Stimulated activated CD8-positive, alpha-beta memory T cell treated with anti-CD3 and anti-CD28 coated beads, Interleukin-15, amount 100 ng/mL, for 48 hours (primary cell): Measurements from ENCODE around the gene BLACAT1.

ENCODE experiments used
- DNase-seq, 2 donors: peaks; one replicate each; pipeline ENCODE4 v3.0.0-alpha.2; 2020; ENCODE audit warnings: low read depth in 2 of 2

The BLACAT1 gene

GRCh38 chr1:205455581-205456382 is at the start of gene BLACAT1:
BLACAT1 (minus strand) TSS chr1:205456045.
- DNase-seq = no peak

DNA sequence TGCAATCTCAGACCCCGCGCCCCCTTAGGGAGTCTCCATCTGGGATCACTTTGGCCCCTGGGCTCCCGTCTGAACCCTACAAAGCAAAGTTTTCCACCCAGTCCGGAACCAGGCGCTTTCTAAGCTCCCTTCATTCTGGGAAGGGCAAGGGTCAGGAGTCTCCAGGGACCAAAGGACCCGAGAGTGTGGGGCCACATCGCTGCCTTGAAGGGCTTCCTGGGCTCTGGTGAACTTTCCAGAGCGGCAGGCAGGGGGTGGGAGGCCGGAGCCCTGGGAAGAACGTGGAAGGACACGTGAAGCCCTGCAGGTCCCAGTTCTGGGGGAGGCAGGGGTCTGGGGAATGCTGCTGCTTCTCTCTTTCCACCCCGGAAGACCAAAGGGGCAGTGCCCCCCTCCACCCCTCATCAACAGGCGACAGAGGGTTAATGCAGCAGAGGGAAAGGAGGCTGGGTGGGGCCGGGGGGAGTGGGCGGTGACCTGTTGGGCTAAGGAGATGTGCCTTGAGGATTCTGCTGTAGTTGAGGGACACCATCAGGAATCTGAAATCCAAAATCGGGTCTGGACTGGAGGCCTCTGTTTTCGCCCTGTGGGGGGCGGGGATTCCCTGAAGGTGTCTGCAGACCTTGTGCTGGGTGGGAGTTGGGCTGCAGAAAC is 49.4 kb upstream of the BLACAT1 start:
- no peak for DNase-seq

DNA sequence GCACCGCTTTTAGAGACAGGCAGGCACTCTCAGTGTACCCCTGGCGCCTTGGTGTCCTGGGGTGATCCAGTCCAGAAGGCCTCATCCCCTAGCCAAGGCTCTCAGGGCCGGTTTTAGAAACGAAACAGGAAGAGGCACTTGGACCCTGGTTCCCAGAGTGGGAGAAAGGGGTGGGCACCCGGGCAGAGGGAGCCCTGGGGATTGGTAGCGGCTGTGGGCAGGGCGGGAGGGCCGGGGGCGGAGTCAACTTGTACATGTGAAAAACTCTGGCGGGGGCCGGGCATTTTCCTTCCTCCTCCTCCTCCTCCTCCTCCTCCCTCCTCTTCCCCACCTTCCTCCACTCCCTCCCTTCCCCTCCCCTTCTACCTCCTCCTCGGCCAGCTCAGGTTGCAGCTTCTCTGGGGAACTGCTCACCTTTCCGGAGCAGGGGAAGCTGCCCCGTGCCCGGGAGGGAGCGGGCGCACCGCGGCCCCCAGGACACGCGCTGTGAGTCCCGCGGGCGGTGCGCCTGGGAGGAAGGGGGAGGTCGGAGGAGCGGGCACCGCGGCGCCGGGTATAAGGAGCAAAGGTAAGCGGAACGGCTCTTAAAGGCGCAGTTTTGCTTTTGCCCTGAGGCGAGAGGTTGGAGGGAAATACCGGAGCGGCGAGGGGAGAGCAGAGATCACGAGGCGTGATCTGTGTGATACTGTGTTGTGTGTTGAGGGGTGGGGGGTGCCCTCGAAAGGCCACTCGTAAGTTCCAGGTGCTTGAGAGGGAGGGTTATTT is 48.6 kb upstream of the BLACAT1 start, which contains the start of gene CDK18:
Gene CDK18 (plus strand): TSS at position 359 of the 765 bp plus-strand sequence. CDS start 18,499 bp downstream, outside the sequence.
- DNase-seq = peak in 1 of 2 donors; percentile 16

- no peak for DNase-seq
Observed at GRCh38 chr1:205502992-205503391, 47.1 kb upstream of the BLACAT1 start.

DNA sequence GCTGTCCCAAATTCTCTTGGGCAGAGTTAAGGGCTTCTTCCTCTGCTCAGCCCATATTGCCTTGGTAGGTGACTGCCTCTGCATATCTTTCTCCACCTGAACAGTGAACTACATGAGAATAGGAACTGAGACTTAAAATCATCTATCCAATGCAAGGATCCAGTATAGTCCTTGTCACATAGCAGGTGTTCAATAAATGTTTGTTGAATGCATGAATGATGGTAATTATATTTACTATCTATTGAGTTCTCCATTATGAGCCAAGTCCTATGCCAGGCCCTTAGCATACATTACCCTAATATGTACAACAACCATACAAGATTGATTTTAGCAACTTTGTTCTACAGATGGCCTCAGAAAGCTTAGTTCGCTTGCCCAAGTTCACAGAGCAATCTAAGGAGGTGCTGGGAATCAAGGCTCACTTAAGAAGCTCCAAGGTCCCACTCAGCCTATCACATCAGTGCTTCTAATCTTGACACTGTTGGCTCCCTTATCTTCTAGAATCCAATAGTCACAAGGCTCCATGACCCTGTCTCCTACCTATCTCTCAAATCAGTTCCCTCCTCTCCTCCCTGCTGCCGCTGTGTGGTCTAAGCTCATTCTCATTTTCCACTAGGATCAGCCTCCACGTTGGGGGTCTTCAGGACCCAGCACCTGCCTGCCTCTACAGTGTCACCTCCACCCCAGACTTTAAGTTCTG is 46.4 kb upstream of the BLACAT1 start:
- no peak for DNase-seq

DNA sequence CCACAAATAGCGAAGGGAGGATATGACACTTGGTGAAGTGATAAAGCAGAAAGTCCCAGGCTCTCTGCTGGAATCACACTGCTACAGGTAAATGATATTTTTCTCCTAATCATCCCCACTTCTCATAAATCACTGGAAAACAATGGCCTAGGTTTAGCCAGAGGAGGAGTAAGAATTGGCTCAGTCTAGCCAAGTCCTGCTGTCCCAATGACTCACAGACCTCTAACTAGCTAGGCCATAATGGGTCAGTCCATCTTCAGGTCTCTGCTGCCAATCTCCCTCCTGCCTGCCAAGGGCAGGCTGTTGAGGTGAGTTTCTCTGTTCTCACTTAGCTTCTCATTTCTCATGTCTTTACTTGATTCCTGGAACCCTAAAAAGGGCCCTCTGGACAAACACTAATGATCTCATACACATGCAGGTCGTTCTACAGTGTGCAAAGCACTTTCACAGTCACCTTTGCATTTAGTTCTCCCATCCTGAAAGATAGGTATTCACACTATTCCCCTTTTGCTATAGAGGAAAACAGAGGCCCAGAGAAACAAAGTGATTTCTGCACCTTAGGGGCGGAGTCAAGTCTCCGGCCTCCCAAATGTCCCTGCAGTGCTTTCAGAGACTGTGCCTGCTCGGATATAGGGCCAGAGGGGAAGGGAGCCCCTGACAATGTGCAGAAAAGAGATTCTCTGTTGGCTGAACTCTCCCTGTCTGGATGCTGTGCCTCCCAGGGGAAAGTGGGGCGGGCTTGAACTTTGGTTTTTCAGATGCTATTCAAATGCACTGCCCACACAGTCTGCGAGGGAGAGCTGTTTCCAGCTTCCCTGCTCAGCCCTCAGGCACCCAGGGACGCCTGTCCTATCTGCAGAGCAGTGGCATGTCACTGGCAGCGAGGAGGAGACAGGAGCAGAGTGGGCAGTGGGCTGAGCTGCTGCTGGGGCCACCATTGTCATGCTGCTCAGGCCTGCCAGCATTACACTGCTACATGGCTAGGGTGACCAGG is 44.7 kb upstream of the BLACAT1 start:
- DNase-seq = no peak

DNA sequence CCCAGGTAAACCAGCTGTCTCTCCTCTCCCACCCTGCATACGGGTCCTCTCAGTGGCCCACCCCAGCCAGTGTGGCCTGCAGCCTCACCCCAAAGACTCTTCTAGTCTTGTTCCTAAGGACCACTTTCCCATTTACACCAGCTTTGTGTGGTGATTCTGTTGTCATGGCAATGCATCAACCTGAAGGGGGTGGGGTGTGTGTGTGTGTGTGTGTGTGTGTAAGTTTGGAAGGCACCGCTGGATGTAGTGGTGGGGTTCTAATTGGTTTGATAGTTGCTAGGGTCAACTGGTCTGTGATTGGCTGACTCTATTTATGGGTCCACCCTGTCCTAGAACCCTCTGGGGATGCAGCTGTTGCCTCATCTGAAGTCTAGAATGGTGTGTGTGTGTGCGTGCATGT is 43.9 kb upstream of the BLACAT1 start:
- DNase-seq = no peak

- DNase-seq = no peak
Observed at GRCh38 chr1:205497351-205497750, 41.5 kb upstream of the BLACAT1 start.

- DNase-seq = no peak
Observed at GRCh38 chr1:205496661-205497060, 40.8 kb upstream of the BLACAT1 start.

GRCh38 chr1:205495237-205495823 is 39.5 kb upstream of the BLACAT1 start:
- DNase-seq = no peak

- no peak for DNase-seq
Observed at GRCh38 chr1:205494115-205494514, 38.3 kb upstream of the BLACAT1 start.

- DNase-seq = no peak
Observed at GRCh38 chr1:205493241-205494085, 37.6 kb upstream of the BLACAT1 start.

- no peak for DNase-seq
Observed at GRCh38 chr1:205492774-205493173, 36.9 kb upstream of the BLACAT1 start.

DNA sequence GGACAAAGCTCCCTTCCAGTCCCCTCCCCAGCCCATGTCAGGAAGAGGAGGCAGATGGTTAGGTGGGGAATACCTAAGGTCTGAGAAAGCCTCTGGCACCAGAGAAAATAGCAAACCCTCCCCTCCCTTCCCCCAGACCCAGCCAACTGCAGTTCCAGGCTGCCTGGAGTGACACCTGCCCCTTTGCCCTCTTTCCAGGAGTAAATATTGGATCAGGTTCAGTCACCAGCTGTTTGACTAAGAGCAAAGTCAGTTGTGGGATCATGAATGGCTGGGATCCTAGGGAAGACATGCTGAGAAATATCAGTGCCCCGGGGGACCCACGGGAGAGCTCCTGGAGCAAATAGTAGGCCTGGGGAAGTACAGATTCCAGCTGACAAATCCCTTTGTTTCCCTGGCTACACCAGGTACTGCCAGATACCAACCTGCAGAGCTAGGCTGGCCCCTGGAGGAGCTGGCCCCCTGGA is 36.4 kb upstream of the BLACAT1 start:
- DNase-seq = no peak

DNA sequence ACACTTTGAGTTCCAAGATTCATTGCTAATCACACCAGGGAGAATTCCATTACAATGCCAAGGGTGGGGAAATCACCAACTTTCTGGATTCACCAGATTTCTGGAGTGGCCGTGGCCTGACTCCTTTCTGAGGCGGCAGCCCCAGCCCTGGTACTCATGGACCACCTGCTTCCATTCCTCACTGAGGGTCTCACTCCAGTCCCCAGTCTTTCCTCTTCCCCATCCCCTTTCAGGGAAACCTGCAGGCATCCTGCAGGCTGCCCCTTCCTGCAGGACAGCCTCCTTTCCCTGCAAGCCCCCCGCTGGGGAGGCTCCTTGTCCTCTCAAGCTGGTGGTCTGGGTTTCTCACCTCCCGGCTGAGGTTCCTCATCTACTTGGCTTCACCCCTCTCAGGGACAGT is 35.9 kb upstream of the BLACAT1 start:
- DNase-seq = no peak

- DNase-seq = no peak
Observed at GRCh38 chr1:205488074-205488723, 32.4 kb upstream of the BLACAT1 start.

- DNase-seq = no peak
Observed at GRCh38 chr1:205486258-205486657, 30.4 kb upstream of the BLACAT1 start.
